Measurements from ENCODE around the gene FBXL4. TPM values are rescaled to one million over a fixed set of nuclear protein-coding genes. Genes with fewer than 3 reads are reported as not detected.

The FBXL4 gene
- total RNA-seq, 1 experiment from 2014 or later: 19.6 TPM

DNA sequence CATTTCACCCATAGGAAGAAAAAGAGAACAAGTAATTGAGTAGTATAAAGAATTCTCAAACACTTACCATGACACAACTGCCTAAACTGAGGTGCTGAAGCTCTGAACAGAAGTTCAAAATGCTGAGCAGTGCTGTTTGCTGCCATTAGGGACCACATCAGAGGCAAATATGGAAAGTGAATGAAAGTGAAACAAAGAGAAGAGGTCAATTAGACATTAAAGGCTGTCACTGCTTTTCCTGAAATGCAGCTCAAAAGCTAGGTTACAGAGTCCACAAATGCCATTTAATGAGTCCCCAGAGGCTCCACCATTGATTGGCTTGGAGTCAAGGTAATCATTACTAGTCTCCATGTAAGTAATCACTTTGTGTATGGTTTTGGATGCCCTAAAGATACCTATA, 67.3 kb downstream of the FBXL4 start:
- no peak for DNase-seq (ENCODE audit: low read depth)

DNA sequence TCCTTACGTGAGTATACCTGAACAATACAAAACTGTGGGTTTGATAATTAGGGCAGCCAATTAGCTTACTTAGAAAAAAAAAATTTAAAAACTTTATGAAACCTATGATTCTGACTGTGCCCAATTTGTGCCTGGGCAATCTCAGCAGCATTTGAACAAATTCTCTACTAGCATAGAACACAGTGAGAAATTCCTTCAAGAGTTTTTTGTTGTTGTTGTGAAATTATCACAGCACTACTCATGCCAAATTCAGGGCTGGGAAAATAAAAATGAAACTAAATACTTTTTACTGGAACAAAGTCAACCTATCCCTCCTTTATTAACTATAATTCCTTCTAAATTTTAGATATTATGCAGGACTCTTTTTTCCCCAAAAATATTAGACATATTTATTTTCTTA, 70.5 kb downstream of the FBXL4 start:
- DNase-seq (ENCODE audit: low read depth): no peak

DNA sequence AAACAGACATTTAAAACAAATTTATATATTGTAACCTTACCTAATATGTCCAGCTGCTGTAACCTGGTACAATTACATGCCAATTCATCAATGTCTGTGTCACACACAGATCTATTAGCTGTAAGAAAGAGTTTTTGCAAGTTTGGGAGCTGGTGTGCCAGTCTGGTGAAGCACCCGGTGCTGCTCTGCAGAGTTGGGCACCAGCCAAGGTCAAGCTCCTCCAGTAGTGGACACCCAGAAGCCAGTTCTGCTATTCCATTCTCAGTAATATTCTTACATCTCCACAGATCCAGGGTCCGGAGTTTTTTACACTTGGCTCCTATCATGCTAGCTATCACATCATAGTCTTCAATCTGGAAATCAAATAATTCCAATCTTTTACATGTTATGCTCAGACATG, 72.4 kb downstream of the FBXL4 start:
- DNase-seq (ENCODE audit: low read depth): no peak

DNA sequence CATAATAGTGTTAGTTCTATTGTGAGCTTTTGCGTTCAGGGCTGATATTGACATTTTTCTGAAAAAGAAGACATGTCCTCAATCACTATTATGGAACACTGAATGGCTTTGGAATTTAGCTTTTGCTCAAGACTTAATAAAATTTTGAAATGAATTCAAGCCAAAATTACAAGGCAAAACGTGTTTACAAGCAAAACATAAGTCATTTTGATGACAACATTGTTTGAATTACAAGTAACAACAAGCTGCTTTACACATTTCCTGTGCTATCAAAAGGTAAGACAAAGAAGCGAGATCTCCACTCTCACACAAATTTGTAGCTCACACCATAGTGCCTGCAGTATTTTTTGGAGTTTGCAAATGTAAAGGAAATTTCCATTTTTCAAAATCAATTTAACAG, 75.9 kb downstream of the FBXL4 start:
- no peak for DNase-seq (ENCODE audit: low read depth)

DNA sequence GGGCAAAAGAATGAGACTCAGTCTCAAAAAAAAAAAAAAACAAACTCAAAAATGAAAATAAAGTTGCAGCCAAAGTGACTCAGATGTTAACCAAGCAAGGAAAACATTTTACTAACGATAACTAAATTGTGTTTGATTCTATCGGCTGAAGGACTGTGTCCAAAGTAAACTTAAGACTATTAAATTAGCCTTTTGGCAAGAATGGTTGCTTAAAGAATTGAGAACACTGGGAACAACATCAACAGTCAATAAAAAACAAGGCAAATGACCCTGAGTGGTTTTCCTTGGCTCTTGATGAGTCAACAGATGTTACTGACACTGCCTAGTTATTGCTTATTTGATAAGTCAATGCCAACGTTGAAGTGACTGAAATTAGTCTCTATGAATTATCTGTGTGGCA, 76.7 kb downstream of the FBXL4 start:
- DNase-seq (ENCODE audit: low read depth): no peak

DNA sequence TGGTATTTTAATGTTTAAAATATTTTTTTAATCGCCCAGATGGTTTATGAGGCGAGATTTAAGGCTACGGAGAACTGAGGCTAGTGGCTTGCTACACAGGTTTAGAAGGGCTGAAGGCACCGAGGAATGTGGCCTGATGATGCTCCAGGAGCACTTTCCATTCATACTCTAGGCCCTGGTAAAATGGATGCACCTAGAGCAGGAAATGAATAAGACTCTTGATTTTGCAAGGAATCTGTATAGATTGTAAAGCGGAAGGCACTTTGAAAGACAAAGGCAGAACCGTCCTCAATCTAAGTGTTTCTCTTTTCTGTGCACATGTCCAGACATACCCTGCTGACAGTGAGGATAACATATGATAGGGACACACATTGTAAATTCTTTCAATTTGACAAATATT, 83.2 kb downstream of the FBXL4 start:
- DNase-seq (ENCODE audit: low read depth): no peak

DNA sequence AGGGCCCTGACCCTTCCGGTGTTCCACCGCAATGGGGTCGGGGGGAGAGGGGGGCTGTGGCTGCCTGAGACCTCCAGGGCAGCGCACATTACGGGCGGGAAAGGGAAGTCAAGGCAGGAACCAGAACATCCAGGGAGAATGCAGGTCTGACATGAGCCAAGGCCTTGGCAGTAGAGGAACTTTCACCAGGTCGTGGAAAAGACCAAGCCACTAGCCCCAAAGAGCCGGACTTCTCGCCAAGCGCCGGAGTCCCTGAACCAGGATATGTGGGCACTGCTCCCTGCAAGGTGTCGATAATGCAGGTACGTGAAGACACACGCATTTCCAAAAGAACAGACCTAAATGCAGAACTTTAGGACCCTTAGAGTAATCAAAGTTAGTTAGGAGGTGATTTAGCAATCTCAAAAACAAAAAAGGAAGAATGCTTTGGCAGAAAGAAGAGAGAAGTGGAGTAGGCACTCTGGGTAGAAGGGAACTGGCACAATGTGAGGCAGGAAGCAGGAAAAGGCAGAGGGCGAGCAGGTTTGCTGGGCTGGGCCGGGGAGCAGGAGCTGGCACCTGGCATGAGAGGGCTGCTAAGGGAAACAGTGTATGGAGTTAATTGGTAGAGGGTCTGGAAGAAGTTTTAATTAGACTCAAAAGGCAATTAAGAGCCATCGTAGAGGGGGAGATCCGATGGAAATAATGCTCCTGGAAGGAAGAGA, 99.1 kb downstream of the FBXL4 start:
- no peak for DNase-seq (ENCODE audit: low read depth)

DNA sequence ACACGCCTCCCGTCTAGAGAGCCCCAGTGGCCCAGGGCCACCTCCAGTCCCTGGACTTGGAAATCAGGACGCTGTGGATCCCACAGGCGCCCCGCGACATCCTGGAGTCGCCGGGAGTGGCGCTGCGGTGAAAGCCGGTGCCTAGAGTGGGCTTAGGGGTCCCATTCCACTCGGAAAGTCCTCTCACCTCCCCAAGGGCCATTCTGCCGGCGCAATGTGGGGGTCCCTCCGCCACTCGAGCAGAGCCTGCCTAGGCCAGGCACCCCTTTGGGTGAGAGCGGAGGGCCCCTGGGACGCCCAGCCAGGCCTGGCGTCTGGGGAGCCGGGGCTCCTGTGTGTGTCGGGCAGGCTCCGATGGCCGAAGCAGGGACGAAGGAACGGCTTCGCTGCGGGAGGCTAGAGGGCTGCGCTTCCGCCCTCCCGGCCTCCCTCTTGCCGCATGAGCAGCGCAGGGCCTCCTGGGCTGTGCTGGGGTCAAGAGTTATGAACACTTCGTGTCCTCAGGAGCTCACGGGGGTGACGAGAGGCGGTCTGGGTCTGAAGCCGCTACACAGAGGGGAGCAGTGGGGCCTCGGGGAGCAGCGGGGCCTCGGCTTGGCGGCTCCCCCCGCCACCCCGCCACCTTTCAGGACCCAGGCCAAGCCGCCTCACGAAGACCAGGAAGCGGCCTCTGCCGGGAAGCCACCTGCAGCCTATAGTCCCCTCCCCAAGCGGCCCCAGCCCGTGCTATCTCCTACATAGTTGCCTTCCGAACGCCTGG, 99.8 kb downstream of the FBXL4 start:
- no peak for DNase-seq (ENCODE audit: low read depth)

DNA sequence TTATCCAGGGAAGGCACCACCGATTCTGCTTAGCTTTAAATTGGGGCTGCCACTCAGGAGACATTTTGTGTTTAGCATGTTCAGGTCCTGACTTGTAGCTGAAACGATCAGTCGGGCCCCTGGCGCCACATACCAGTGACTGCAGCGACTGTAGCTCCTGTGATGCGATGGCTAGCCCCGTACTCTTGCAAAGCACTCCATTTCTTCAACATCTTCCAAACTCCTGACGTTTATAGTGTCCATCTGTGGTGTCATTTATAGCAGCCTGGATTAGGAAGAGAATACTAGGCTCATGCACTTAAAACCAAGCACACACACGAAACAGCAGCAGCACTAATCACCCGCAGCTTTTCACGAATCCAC, 100.3 kb downstream of the FBXL4 start:
- DNase-seq (ENCODE audit: low read depth): no peak

DNA sequence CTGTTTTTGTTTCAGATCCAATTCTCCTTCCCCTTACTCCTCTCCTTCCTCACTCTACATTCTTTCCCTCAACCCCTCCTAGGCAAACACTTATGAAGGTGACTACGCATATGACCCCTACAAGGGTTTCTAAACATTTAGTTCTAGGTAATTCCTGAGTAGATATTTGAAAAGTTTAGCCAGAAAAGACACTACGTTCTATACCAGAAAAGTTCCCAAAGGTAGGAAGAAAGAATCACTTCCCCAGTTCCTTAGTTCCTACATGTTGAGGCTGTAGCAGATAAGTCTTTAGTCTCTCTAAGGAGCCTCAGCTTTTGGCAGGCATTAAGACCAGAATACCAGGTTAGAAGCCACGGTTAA, 101.7 kb downstream of the FBXL4 start:
- DNase-seq (ENCODE audit: low read depth): no peak

DNA sequence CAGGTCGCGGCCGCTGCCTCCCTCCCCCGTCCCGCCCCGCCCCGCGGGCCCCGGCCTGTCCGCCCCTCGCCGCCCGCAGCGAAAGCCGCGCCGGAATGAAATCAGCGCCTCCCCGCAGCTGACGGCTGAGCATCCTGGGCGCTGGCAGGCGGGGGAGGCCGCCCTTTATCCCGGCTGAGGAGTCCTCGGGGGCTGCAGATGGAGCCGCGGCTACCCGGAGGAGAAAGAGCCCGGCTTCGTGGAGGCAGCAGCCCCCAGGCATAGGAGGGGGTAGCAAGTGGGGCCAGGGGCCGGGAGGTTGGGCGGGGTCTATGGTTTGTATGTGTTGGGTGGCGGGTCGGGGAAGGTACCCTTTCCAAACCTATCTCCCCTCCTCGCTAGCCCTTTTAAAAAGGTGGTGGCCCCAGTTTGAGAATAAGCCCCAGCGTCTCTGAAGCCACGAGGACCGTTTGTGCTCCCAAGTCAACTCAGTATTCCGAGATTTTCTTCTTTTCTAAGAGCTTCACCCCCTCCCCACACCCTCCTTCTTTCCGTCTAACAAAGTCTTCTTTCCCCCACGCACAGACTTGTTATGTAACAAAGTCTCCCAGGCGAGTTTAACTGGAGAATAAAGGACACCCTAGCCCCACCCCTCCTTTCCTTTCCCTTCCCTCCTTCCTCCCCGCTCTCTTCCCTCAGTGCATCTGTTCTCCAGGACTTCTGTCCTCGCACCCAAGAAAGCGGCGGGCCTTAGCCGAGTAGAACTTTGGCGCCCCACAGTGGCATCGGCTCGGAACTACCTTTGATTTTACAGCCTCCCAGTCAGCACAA, 102.3 kb downstream of the FBXL4 start:
- DNase-seq (ENCODE audit: low read depth): peak; percentile 77

DNA sequence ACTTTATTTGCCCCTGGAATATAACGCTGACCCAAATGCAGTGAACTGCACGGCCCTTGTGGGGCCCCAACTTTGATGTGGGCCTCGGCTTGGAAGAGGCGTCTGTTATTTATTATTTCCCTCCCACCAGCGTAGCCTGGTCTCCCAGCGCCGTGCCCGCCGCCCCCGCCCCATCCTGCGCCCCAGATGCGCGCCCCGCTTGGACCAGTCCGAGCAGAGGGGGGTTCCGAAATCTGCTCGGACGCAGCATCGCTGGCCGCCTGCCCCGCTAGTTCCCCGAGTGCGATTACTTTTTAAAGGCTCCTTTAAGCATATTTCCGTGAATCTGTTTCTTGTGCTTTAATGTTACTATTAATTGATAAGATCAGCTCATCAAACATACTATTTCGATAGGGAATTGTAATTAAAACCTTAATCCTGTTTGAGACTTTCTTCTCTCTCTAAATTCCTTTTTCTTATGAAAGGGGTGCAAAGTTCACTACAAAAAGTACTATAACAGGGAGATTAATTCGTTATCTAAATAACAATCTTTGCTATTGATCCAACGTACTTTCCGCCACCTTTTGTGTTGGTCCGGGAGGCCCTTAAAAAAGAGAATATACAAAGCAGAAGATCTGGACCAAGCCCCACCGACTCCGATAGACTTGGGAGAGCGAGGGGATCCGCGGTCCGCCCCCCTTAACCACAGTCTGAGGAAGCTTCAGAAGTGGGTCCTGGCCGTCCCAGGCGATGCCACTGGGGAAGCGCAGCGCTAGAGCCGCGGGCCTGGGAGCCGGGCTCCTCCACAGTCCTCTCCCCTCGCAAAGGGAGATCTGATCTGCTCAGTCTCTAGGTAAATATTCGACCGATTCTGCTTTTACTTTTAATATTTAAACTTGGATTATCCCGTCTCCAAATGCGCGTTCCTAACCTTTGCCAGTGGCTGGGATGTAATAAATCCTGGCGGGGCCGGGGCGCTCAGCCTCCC, 103.2 kb downstream of the FBXL4 start:
- no peak for DNase-seq (ENCODE audit: low read depth)

DNA sequence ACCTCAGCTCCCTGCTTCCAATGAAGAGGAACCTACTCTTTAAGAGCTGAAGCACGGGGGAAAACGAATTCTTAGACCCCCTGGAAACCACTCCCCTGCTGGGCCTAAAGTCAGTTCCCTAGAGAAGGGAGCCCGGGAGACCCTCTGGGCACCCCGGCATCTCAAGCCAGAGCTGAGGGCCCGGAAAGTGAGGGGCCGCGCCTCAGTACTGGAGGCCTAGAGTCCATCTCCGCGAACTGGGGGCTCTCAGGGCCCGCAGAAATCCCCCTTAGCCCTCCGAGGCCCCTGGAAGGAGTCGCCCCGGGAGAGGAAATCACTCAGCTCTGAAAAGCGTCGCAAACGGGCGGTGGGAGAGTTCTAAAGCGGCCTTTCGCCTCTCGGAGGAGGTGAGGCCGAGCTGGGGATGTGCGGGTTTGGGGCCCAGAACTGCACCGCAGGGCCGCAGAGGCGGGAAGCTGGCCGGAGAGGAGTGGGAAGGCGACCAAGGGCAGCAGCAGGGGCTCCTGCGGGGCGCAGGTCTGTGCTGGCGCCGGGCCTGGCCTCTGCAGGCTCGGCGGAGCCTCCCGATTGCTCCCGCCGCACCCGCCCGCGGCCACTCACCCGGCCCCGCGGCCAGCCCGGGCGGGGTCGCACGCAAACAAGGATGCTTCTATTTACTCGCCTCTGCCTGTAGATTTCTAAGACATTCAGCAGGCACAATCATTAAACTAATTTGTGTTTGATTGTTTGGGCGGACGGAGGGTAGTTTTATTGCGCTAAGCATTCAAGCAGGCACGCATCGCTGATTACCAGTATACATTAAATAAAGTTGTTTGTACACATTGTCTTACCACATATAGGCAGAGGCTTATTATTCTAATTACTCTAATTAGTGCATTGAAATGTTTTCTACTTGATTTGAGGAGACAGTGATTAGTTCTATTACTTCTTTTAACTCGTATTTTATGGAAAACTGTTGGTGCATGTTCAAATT, 104.2 kb downstream of the FBXL4 start:
- DNase-seq (ENCODE audit: low read depth): no peak

DNA sequence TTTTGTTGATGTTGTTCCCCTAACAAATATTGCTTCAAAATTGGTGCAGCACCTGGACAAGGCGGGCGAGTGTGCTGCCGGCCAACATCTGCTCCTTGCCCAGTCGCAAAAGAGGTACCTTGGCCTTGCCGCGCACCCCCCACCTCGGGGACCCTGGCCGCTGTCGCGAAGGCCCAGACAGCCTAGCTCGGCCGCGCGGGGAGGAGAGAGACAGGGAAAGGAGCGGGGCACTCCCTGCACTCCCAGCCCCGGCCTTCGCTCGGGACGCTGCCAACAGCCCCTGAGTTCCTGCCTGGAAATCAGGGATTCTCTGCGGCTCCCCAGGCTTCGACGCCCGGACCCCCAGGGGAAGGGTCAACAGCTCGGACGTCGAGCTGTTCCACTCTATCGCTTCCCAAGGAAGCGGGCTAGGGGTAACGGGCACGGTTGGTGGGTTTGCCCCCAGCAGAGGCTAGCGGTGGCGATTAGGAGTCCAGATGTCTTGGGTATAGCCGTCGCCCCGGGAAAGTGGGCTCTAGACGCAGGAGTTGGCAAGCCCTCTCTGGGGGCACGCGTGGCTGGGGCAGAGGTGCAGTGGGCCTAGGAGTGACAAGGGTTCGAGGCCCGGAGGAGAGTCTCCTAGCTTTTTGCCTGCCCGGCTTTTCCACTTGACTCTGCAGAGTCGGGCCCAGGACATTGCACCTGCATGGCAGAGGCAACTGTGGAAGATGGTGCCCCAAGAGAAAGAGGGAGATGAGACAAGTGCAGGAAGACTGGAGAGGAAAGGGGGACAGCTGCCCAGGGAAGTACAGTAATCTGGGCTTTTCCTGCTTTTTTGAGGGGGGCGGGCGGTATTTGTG, 105.2 kb downstream of the FBXL4 start:
- DNase-seq (ENCODE audit: low read depth): no peak

DNA sequence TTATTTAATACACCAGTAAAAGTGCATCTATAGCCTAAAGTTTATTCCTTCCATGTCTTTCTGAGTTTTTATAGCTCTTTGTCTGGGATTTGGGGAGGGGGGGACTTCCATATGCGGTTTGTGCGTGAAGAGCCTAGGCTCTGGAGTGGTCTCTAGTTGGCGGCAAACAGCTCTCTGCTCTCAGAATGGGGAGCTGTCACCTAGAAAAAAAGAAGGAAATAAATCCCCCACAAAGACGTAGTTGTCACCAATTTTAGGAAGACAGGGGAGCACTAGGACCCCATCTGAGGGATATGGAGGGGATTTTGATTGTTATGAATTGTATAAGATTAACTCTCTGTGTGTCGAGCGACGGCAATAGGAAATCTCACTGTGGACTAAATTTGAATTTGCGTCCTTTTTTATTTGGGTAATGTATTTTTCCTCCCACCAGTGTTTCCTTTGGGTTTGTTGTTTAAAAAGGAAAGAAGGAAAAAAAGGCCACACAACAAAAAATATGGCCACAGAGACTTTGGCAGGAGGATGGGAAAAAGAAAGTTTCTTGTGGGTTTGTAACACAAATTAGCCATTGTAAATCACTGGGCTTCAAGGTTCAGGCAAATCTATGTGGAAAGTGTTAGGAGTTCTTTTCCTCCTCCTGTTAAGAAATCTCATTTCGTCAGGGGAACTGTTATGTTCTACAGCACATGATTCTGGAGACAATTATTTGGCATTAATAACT, 106.0 kb downstream of the FBXL4 start:
- no peak for DNase-seq (ENCODE audit: low read depth)

DNA sequence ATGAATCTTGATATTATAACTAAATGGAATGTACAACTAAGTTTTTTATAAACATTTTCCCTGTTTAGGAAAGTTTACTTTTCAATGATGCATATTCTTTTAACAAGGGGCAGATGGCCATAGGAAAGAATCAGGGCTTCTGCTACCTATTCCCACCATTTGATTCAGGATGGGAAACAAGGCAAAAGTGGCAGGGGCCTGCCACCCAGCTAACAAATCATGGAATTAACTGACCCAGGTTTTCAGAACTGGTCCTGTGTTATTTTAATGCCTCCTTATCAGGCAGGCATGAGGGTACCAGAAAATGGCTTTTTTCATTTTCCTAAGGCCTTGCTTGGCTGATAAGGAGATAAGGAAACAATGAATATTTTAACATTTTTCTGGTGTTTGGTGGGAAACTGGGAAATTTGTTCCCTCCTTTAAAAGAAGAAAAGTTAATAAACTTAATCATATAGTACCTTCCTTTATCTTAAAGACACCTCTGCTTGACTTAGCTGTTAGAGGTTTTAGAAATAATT, 106.7 kb downstream of the FBXL4 start:
- DNase-seq (ENCODE audit: low read depth): no peak

DNA sequence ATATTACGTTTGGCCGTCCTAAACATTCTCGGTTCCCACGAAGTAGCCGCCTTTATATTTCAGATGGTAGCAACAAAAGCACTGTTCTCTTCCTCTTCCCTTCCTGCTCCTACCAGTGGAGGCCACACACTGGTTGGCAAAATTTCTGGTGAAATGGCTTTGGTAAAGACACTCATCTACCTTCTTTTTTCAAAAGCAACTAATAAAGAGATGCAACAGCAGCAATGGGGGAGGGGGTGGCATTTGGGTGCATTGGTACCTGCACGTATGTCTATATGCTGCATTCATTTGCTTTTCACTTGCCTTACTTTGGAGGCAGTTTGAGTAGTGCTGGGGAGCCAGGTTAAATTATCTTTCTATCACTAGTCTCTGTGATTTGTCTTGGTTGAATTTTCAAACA, 107.4 kb downstream of the FBXL4 start:
- DNase-seq (ENCODE audit: low read depth): no peak

DNA sequence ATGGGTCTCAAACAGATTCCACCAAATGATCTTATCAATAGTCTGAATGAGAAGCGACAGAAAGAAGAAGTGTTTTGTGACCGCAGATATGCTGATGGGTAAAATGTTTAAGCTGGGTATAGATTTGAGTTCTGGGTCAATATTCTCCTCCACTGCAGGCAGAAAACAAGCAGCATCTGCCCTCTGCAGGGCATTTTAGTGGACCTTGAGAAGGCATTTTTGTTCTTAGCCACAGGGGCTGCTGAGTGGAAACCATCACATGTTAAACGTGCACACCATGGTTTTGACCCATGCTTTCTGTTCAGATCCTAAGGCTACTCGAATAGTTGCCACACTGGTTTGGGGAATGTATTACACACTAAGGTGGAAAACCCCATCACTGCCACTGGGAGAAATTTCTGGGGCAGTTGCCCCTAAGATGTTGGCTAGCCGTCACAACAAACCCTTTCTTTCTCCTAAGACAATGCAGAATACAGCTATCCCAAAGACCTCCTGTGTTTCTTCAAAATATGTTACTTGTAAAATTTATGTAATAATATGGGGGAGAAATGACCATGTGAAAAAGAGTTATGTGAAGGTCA, 107.9 kb downstream of the FBXL4 start:
- DNase-seq (ENCODE audit: low read depth): peak; percentile 31

Data from RPMI7951 (cell line).